Neural cell (in vitro differentiated cells): ENCODE measurements around the gene PAWR. TPM values are rescaled to one million over a fixed set of nuclear protein-coding genes. Genes with fewer than 3 reads are reported as not detected.

Experiments used
- H2AFZ ChIP-seq: fragments of 200-600, 300-800 bp; sonication (generic), shearing (Covaris generic); 2 replicates; pipeline ENCODE4 v1.6.0; 2014; ENCODE audit warnings: low read depth, mild to moderate bottlenecking, antibody characterized with exemption, low read length, moderate library complexity
- H3F3A ChIP-seq: fragments of 200-600 bp; shearing (Covaris generic); 2 replicates; pipeline ENCODE4 v1.6.1; 2016; ENCODE audit warnings: mild to moderate bottlenecking, moderate library complexity, mixed read lengths, antibody characterized with exemption, low read length; ENCODE audit not compliant: insufficient read depth, poor library complexity, severe bottlenecking
- H3K27ac ChIP-seq: fragments of 200-600, 300-800 bp; sonication (generic), shearing (Covaris generic); 2 replicates; pipeline ENCODE4 v1.5.1; 2014; ENCODE audit warnings: mild to moderate bottlenecking, low read length, moderate library complexity
- H3K27me3 ChIP-seq: fragments of 300-800, 200-600 bp; sonication (generic), shearing (Covaris generic); 2 replicates; pipeline ENCODE4 v1.6.0; 2014; ENCODE audit warnings: mild to moderate bottlenecking, low read depth, low read length, moderate library complexity; ENCODE audit not compliant: insufficient read depth
- H3K36me3 ChIP-seq: fragments of 300-800, 200-600 bp; sonication (generic), shearing (Covaris generic); 2 replicates; pipeline ENCODE4 v1.5.1; 2014; ENCODE audit warnings: mild to moderate bottlenecking, antibody characterized with exemption, low read length, moderate library complexity; ENCODE audit not compliant: insufficient read depth
- H3K4me2 ChIP-seq: fragments of 300-800, 200-600 bp; sonication (generic), shearing (Covaris generic); 2 replicates; pipeline ENCODE4 v1.6.0; 2014; ENCODE audit warnings: mild to moderate bottlenecking, low read length
- H3K4me3 ChIP-seq: fragments of 300-800, 200-600 bp; sonication (generic), shearing (Covaris generic); 2 replicates; pipeline ENCODE4 v1.5.1; 2014; ENCODE audit warnings: mild to moderate bottlenecking, low read length, moderate library complexity
- H3K79me2 ChIP-seq: fragments of 200-600 bp; shearing (Covaris generic); replicated peaks from 2 replicates; pipeline ENCODE4 v1.6.0; 2014; ENCODE audit warnings: mild to moderate bottlenecking, low read length, moderate library complexity; ENCODE audit not compliant: insufficient read depth
- H3K9ac ChIP-seq: fragments of 300-800, 200-600 bp; sonication (generic), shearing (Covaris generic); 2 replicates; pipeline ENCODE4 v1.6.1; 2016; ENCODE audit warnings: mild to moderate bottlenecking, low read length, mixed read lengths
- H3K9me2 ChIP-seq: fragments of 200-600 bp; shearing (Covaris generic); 2 replicates; pipeline ENCODE4 v1.6.1; 2016; ENCODE audit warnings: mild to moderate bottlenecking, low read length, mixed read lengths; ENCODE audit not compliant: insufficient read depth
- H3K9me3 ChIP-seq: fragments of 200-600, 300-800 bp; sonication (generic), shearing (Covaris generic); 2 replicates; pipeline ENCODE4 v1.6.1; 2016; ENCODE audit warnings: mild to moderate bottlenecking, mixed run types, low read length, moderate library complexity, mixed read lengths
- H4K20me1 ChIP-seq: fragments of 200-600 bp; shearing (Covaris generic); 2 replicates; pipeline ENCODE4 v1.6.1; 2016; ENCODE audit warnings: mild to moderate bottlenecking, mixed run types; ENCODE audit not compliant: insufficient read depth
- EP300 ChIP-seq: fragments of 450-650 bp; conservative IDR thresholded peaks from 2 replicates; pipeline ENCODE4 v1.6.1; 2014; ENCODE audit warnings: antibody characterized with exemption, mild to moderate bottlenecking, moderate library complexity; ENCODE audit not compliant: poor library complexity, severe bottlenecking
- EZH2 ChIP-seq: fragments of 200-600, 300-800 bp; shearing (Covaris generic), sonication (generic); IDR thresholded peaks from 2 replicates; pipeline ENCODE4 v1.6.1; 2014; ENCODE audit warnings: antibody characterized with exemption, low read length, borderline replicate concordance, mild to moderate bottlenecking; ENCODE audit not compliant: insufficient read depth, poor library complexity, severe bottlenecking
- MXI1 ChIP-seq: fragments of 450-650 bp; conservative IDR thresholded peaks from 2 replicates; pipeline ENCODE4 v1.6.1; 2014; ENCODE audit warnings: antibody characterized with exemption, mild to moderate bottlenecking; ENCODE audit not compliant: poor library complexity, severe bottlenecking
- POLR2AphosphoS5 ChIP-seq: IDR thresholded peaks from 2 replicates; pipeline ENCODE4 v1.6.1; 2012
- RAD21 ChIP-seq: fragments of 450-650 bp; conservative IDR thresholded peaks from 2 replicates; pipeline ENCODE4 v1.6.1; 2014; ENCODE audit warnings: antibody characterized with exemption, mild to moderate bottlenecking, moderate library complexity
- REST ChIP-seq: IDR thresholded peaks from 2 replicates; pipeline ENCODE4 v1.6.1; 2012; ENCODE audit warnings: borderline replicate concordance
- SMC3 ChIP-seq: fragments of 450-650 bp; conservative IDR thresholded peaks from 2 replicates; pipeline ENCODE4 v1.6.1; 2014; ENCODE audit warnings: antibody characterized with exemption, mild to moderate bottlenecking, moderate library complexity; ENCODE audit not compliant: poor library complexity
- TAF1 ChIP-seq: IDR thresholded peaks from 2 replicates; pipeline ENCODE4 v1.6.1; 2012; ENCODE audit warnings: low read depth
- polyA plus RNA-seq: library from polyadenylated mRNA; depleted of rRNA; stranded (reverse); fragments of >200 nt; gene quantifications from 2 replicates; pipeline ENCODE4 v1.2.3, GENCODE V29; 2014
- TF ChIP-seq, protein P1 (sequence below): fragments of 450-650 bp; IDR thresholded peaks from 2 replicates; pipeline ENCODE4 v1.5.1; 2014; ENCODE audit warnings: antibody characterized with exemption, mild to moderate bottlenecking, moderate library complexity; ENCODE audit not compliant: poor library complexity, severe bottlenecking

PAWR gene
- polyA plus RNA-seq, 1 donor from 2014 or later, result 13.4 TPM

DNA sequence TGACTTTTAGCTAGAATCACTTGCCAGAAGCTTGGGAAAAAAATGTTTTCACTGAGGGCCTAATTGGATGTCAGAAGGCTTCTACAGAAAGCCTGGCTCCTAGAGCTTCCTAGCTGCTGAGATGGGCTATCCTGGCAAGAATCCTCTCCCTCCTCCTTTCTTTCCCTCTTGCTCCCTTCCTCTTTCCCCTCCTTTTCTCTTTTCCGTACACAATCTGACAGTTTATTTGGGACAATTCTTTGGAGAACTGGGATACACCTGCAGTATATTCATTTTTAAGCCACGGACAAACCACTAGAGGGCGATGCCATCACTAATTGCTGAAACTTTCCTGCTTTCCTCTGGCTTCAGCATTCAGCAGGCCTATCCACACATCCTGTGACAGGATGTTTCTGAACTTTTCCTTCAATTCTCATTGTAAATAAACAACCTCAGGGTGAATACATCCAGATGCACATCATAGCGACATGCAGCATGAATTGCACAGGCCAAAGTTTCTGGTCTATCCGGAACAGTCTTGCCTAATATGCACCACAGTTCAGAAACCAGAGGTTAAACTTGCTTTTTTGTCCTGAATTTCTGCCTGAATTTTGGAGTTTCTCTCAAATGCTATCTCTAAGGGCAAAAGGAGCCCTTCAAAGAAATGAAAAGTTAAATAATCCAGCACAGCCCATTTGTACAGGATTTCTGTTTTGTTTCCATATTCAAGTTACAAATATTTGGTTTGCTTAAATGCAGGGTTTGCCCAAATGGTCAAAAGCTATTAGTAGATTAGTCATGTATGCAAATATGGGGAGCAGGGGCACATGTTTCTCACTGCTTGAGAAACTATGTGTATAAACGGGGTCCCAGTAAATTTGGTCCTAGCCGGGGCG lies 142.8 kb downstream of the PAWR start:
- TF ChIP-seq SMC3 (peak; percentile 69), POLR2AphosphoS5 (no peak), MXI1 (no peak), RAD21 (peak; percentile 60)
- TF ChIP-seq, protein P1, sequence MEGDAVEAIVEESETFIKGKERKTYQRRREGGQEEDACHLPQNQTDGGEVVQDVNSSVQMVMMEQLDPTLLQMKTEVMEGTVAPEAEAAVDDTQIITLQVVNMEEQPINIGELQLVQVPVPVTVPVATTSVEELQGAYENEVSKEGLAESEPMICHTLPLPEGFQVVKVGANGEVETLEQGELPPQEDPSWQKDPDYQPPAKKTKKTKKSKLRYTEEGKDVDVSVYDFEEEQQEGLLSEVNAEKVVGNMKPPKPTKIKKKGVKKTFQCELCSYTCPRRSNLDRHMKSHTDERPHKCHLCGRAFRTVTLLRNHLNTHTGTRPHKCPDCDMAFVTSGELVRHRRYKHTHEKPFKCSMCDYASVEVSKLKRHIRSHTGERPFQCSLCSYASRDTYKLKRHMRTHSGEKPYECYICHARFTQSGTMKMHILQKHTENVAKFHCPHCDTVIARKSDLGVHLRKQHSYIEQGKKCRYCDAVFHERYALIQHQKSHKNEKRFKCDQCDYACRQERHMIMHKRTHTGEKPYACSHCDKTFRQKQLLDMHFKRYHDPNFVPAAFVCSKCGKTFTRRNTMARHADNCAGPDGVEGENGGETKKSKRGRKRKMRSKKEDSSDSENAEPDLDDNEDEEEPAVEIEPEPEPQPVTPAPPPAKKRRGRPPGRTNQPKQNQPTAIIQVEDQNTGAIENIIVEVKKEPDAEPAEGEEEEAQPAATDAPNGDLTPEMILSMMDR, result peak; percentile 73

DNA sequence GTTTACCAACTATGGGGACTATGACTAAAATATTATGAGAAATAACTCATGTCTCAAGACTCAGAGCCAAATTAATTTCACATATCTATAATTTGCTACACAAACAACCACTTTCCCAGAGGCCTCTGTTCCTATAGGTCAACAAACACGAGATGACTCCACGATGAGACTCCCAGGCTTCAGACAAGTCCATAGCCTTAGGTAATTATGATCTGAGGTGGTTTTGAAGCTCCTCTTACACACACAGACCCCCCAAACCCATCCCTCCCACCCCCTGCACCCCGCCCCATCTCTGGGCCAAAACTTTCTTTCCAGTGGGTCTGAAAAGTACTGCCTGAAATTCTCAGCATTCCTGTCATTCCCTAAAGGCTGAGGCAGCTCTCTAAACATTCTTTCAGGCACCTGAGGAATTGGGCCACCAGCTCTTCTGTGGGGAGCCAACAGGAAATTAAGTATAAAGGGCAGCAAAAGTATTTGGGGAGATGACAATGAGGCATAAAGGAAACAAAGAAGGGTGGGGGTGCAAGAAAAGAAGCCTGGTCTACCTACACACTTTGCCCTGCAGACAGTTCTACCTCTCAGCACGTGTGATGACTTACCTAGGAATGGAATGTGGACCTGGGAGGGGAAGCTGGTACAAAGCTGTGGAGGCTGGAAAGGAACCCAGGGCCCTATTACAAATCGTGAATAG lies 143.6 kb downstream of the PAWR start:
- no peak overlapping the region for H3K4me3 ChIP-seq
- no peak overlapping the region for H3K9ac ChIP-seq
- no peak overlapping the region for H3K27ac ChIP-seq
- no peaks in the 10 kb centered on the region for H3K36me3 ChIP-seq
- H3F3A ChIP-seq, result no peaks in the 10 kb centered on the region
- H4K20me1 ChIP-seq, result no peaks in the 10 kb centered on the region
- H3K9me3 ChIP-seq, result no peaks in the 10 kb centered on the region
- H3K79me2 ChIP-seq, result no peaks in the 10 kb centered on the region
- H3K9me2 ChIP-seq, result no peaks in the 10 kb centered on the region
- no peak overlapping the region for H2AFZ ChIP-seq
- TF ChIP-seq EP300, result no peak
- TF ChIP-seq, protein P1, result no peak
- no peak for TF ChIP-seq MXI1
- no peak for TF ChIP-seq POLR2AphosphoS5
- TF ChIP-seq SMC3, result no peak
- no peak for TF ChIP-seq TAF1
- TF ChIP-seq RAD21, result no peak
- TF ChIP-seq REST, result no peak
- no peak for TF ChIP-seq EZH2
- H3K27me3 ChIP-seq, result no peaks in the 10 kb centered on the region
- no peak overlapping the region for H3K4me2 ChIP-seq

More for the DNA sequence above, 142.8 kb downstream of the PAWR start:
- Histone ChIP-seq H2AFZ (no peak overlapping the region), H3K4me2 (no peak overlapping the region), H3K9ac (no peak overlapping the region), H3K79me2 (no peaks in the 10 kb centered on the region), H4K20me1 (no peaks in the 10 kb centered on the region), H3F3A (no peaks in the 10 kb centered on the region), H3K36me3 (no peaks in the 10 kb centered on the region), H3K4me3 (no peak overlapping the region), H3K9me2 (no peaks in the 10 kb centered on the region), H3K27ac (no peak overlapping the region), H3K9me3 (no peaks in the 10 kb centered on the region), H3K27me3 (no peaks in the 10 kb centered on the region)
